Effector CD4-positive, alpha-beta T cell (primary cell): ENCODE results near the gene SNX19.

ENCODE experiments used
- DNase-seq: peaks from one replicate; pipeline ENCODE4 v3.0.0-alpha.2; 2020

SNX19 gene

DNA sequence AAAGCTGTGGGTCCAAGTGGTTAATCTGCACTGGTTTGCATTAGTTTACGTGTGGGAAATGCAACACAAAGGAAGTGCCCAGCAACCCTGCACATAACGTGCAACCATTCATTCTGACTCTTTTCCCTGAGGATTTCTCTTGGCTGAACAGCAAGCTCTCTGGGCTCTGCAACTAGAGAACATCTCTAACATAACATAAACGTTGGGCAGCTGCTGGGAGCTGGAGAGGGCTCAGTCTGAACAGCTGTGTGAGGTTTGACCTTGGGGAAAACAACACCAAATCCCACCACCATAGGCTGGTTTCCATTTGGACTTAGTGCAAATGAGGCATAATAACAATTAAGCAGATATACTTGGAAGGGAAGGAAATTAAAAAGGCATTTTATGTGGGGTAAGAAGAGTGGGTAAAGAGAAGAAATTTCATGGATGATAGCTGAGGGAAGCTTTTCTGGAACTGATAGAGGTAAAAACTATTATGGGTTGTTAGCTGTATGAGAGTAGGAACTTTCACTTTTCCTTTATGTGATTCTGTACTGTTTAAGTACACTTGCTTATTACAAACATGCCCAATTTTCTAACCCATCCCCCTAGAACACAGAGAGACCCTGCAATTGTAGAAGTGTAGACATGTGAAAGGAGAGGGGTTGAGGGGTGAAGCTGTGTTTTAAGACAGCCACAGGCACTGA, 76.2 kb downstream of the SNX19 start:
- DNase-seq: no peak

DNA sequence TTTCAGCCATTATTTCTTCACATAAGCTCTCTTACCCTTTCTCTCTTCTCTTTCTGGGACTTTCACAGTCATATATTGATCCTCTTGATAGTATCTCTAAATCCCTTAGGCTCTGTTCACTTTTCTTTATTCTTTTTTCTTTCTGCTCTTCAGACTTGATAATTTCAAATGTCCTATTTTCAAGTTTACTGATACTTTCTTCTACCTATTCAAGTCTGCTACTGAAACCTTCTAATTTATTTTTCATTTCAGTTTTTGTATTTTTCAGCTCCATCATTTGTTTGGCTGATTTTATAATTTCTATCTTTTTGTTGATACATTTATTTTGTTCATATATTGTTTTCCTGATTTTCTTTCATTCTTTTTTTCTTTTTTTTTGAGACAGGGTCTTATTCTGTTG, 79.1 kb downstream of the SNX19 start:
- DNase-seq: no peak

DNA sequence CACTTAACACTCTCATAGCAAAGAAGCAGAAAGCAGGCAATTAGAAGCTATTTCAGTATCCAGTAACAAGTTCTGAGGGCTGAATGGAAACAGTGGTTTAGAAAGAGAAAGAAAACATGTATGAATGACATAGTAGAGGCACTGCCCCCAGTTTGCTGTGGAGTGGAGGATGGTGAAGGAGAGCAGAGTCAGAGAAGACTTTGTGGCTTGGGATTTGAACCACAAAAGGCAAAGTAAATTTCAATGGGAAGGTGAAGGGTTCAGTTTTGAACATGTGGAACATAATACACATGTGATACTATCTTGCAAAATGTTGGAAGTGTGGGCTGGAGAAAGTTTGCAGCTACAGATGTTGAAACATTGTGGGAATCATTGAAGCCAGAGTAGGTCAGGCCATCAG, 81.4 kb downstream of the SNX19 start:
- DNase-seq: no peak

GRCh38 chr11:130832566-130833425, 83.5 kb downstream of the SNX19 start:
- no peak for DNase-seq

DNA sequence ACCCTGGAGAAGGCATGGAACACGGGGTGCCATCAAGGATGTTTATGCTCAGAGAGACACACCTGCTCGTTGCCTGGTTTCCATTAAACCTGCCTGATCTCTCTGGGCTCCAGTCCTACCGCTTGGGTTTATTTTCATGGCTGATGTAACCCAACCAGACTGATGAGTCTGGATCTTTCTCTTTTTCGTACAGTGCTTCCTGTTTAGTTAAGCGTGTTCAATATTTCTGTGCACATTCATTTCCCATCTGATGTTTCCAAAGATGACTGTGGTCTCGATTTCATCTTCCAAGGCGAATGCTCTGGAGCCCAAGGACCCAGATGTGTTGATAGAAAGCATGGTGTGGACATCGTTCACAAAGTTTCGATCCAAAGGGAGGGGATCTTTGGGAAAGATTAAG, 84.3 kb downstream of the SNX19 start:
- no peak for DNase-seq

DNA sequence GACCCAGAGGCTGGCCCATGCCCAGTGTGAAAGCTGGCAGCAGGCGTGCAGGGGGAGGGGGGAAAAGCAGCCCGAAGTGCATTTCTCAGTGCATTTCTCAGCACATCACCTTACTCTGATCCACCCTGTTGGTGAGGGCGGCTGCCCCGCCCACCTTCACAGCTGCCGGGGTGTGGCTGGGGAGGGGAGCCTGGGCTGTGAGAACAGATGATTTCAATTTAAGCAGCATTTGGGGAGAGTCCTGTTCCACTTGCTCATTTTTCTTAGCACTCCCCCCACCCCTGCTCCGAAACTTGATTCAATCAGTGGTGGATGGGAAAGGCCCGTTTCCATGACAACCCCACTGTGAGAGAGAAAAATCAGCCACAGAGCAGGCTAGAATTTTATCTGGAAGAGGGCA, 84.8 kb downstream of the SNX19 start:
- DNase-seq: no peak

GRCh38 chr11:130830566-130830965, 85.7 kb downstream of the SNX19 start:
- DNase-seq: no peak

DNA sequence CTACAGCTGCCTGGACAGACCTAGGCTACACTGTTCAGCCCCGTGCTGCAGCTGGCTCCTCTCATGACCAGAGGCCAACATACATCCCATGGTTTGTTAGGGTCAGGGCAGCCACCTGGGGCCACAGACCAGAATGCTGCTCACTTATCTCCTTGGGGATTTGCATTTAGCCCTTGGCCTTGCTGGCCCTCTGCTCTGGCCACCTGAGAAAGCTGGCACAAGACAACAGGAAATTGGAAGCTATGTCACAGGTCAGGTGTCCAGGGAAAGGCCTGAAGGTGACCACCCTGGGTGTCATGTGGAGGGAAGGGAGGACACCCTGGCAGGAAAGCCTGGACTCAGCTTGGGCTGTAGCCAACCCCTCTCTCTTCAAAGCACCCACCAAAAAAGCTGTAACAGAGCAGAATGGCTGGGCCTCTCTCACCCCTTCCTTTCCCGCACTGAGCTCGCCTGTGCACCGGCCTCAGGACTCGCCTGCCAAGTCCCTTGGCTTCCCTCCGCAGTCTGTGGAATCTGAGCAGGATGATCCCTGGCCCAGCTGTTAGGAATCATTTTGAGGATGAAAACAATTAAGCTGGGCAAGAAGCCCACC, 86.3 kb downstream of the SNX19 start:
- no peak for DNase-seq

DNA sequence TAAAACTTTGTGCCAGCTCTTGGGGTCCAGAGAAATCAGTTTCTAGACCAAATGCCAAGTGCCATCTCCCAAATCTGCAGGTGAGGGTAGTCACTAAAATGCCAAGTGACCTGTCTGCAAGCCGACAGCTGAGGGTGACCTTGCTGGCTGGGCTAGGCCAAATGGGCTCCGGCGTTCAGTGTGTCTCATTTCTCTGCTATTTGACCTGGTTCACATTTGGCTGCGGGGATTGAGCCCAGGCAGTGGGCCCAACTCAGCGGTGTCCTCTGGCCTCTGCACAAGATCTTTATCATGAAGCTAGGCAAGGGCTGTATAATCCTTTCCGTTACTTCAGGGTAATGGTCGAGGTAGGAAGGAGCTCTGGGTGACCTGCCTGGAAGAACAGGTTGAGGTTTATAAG, 87.5 kb downstream of the SNX19 start:
- DNase-seq: no peak

GRCh38 chr11:130827451-130828377, 88.6 kb downstream of the SNX19 start:
- no peak for DNase-seq

- no peak for DNase-seq
Observed at GRCh38 chr11:130826572-130826971, 89.7 kb downstream of the SNX19 start.

DNA sequence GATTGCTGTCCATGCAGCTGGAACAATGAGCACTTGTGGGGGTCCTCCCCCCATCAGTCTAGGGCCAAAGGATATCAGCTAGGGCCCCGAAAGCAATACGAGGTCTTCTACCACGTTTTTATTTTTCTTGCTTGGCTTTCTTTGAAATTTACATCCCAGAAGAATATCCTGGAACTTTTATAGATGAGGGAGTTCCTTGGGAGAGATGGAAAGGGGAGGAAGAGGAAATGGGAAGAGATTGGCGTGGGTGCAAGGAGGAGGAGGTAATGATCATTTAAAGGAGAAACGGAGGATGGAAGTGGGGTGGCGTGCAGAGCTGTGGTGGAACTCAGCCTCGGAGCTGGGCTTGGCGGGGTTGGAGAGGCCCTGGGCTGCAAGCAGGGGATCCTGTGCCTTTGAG, 90.3 kb downstream of the SNX19 start:
- DNase-seq: no peak

DNA sequence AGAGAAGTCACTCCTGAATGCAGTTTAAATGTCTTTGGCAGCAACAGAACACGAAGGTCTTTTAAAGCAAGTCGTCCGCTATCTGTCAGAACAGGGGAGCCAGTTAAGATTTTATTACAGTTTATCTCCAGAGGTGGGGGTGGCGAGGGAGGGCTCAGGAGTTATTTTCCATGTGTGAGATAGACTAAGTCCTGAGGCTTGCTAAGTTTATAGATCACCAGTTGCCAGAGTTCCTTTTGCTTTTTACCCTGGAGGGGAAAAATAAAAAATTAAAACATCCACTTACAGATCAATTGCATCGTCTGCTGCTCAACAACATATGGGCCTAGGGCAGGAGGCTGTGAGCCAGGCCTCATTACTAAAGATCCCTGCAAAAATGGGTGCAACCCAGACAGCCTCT, 90.7 kb downstream of the SNX19 start:
- no peak for DNase-seq
